Mucosa of stomach (tissue), 1 donor: ENCODE measurements around the gene AFG3L2.
A peak's percentile ranks its signal among the peaks of the same experiment; 100 is the strongest.
"Not testable (repeated sequence)": the region's sequence is repeated elsewhere in the genome, so short reads cannot be mapped to it uniquely, and the experiment has no call there.

Source experiments
- H3K27me3 ChIP-seq: one replicate; pipeline ENCODE4 v1.7.0; 2013; ENCODE audit warnings: mild to moderate bottlenecking, low read length; ENCODE audit not compliant: control insufficient read depth, insufficient read depth
- H3K36me3 ChIP-seq: one replicate; pipeline ENCODE4 v1.7.0; 2013; ENCODE audit warnings: low read length; ENCODE audit not compliant: control insufficient read depth, insufficient read depth
- H3K4me1 ChIP-seq: one replicate; pipeline ENCODE4 v1.7.0; 2013; ENCODE audit warnings: mild to moderate bottlenecking, low read length; ENCODE audit not compliant: control insufficient read depth, insufficient read depth
- H3K4me3 ChIP-seq: one replicate; pipeline ENCODE4 v1.7.0; 2013; ENCODE audit warnings: low read length
- H3K9ac ChIP-seq: one replicate; pipeline ENCODE4 v1.7.0; 2013; ENCODE audit warnings: mild to moderate bottlenecking, low read length, moderate library complexity
- H3K9me3 ChIP-seq: one replicate; pipeline ENCODE4 v1.7.0; 2013; ENCODE audit warnings: mild to moderate bottlenecking, low read length, moderate library complexity; ENCODE audit not compliant: control insufficient read depth
- donor health status: Pancreatic carcinoma.

Gene AFG3L2

DNA sequence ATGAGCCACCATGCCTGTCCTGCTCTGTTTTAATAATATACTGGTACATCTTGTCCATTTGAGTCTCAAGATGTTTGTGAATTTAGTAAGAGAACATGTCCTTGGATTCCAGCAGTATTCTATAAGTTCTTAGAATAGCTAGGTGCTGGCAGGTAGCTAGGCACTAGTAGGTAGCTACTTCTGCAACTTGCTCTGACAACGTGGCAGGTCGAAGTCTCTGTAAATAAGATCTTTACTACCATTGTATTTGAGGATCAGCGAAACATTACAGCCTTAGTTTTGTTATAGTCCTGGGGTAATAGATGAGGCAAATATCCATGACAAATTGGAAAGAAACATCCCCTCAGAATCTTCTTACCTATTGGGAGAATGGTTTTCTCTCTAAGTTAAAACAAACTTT is 16.5 kb upstream of the AFG3L2 start:
- Histone ChIP-seq H3K4me1 (no peaks in the 10 kb centered on the region), H3K9ac (no peak overlapping the region), H3K4me3 (no peak overlapping the region), H3K9me3 (no peaks in the 10 kb centered on the region), H3K36me3 (no peaks in the 10 kb centered on the region), H3K27me3 (peaks cover 3% of the 10 kb centered on the region)

DNA sequence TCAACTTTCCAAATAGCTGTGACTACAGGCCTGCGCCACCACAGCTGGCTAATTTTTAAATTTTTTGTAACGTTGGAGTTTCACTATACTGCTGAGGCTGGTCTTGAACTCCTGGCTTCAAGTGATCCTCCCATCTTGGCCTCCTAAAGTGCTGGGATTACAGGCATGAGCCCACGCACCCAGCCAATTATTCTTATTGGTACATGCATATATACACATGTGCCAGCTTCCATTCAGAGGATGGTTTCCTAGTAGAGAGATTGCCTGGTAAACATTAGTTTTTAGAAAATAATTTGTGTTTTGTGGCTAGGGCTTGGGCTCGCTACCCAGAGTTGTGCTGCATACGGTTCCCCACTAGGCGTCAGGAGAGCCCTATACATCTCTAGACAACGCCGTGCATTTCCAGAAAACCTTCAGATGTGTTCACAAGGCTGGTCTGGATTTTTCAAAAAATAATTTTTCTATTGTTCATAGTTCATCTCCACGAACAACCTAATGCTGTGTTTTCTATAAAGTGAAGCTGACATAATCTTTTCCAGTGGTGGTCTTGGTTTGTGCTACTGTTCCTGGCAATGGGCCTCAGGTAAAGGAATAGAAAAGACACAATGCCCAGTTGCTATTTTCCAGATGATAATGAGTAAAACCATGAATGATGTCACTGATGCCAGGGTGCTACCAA is 14.6 kb upstream of the AFG3L2 start:
- H3K9ac ChIP-seq: no peak overlapping the region

DNA sequence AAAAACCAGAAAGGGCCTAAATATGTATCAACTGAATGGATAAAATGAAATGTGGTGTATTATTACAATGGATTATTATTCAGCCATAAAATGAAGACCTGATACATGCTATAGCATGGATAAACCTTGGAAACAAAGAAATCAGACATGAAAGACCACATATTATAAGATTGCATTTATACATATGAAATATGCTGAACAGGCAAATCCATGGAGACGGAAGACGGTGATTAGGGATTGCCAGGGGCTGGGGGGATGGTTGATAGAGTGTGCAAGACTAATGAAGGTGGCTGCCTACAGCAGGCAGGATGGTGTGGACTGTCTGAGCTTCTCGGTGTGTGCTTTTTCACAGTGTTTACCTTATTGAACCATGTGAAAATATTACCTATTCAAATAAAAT is 11.4 kb upstream of the AFG3L2 start:
- Histone ChIP-seq H3K9ac (no peak overlapping the region), H3K4me1 (no peaks in the 10 kb centered on the region)

More for the DNA sequence above, 14.6 kb upstream of the AFG3L2 start:
- H3K4me3 ChIP-seq: no peak overlapping the region
- no peaks in the 10 kb centered on the region for H3K4me1 ChIP-seq
- H3K27me3 ChIP-seq: no peaks in the 10 kb centered on the region
- H3K9me3 ChIP-seq: no peaks in the 10 kb centered on the region
- no peaks in the 10 kb centered on the region for H3K36me3 ChIP-seq

DNA sequence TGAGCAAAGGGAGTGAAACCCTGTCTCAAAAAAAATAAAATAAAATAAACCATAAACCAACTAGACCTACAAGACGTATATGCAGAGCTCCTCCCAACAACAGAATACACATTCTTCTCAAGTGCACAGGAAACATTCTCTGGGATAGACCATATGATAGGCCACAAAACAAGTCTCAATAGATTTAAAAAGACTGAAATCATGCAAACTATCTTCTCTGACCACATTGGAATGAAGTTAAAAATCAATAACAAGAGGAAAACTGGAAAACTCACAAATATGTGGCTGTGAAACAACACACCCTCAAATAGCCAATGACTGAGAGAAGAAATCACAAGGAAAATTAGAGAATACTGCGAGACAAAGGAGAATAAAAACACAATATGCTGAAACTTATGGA is 7.2 kb upstream of the AFG3L2 start:
- no peak overlapping the region for H3K9ac ChIP-seq
- no peak overlapping the region for H3K4me3 ChIP-seq
- no peaks in the 10 kb centered on the region for H3K36me3 ChIP-seq
- H3K27me3 ChIP-seq: no peaks in the 10 kb centered on the region
- no peaks in the 10 kb centered on the region for H3K9me3 ChIP-seq
- H3K4me1 ChIP-seq: no peaks in the 10 kb centered on the region

More for the DNA sequence above, 11.4 kb upstream of the AFG3L2 start:
- Histone ChIP-seq H3K36me3 (no peaks in the 10 kb centered on the region), H3K9me3 (no peaks in the 10 kb centered on the region), H3K27me3 (no peaks in the 10 kb centered on the region), H3K4me3 (no peak overlapping the region)

DNA sequence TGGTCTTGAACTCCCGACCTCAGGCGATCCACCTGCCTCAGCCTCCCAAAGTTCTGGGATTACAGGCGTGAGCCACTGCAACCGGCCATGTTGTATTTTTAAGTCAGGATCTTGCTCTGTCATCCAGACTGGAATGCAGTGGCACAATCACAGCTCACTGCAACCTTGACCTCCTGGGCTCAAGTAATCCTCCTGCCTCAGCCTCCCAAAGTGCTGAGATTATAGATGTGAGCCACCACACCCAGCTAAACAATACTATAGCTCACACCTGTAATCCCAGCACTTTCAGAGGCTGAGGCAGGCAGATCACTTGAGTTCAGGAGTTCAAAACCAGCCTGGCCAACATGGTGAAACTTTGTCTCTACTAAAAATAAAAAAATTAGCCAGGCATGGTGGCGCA is 6.7 kb upstream of the AFG3L2 start:
- H3K9ac ChIP-seq, H3K36me3 ChIP-seq, H3K27me3 ChIP-seq, H3K9me3 ChIP-seq, H3K4me3 ChIP-seq, H3K4me1 ChIP-seq: not testable (repeated sequence)

DNA sequence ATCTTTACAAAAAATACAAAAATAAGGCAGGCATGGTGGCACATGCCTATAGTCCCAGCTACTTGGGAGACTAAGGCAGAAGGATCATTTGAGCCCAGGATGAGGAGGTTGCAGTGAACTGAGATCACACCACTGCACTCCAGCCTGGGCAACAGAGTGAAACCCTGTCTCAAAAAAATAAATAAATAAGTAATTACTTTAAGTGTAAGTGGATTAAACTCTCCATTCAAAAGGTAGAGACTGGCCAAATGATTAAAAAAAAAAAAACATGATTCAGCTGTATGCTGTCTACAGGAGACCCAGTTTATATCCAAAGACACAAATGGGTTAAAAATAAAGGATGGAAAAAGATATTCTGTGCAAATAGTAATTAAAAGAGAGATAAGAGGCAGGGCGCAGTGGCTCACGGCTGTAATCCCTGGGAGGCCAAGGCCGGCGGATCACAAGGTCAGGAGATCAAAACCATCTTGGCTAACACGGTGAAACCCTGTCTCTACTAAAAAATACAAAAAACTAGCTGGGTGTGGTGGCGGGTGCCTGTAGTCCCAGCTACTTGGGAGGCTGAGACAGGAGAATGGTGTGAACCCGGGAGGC is 5.3 kb upstream of the AFG3L2 start:
- not testable (repeated sequence) for H3K4me1 ChIP-seq, H3K9ac ChIP-seq, H3K36me3 ChIP-seq, H3K27me3 ChIP-seq, H3K4me3 ChIP-seq, H3K9me3 ChIP-seq

DNA sequence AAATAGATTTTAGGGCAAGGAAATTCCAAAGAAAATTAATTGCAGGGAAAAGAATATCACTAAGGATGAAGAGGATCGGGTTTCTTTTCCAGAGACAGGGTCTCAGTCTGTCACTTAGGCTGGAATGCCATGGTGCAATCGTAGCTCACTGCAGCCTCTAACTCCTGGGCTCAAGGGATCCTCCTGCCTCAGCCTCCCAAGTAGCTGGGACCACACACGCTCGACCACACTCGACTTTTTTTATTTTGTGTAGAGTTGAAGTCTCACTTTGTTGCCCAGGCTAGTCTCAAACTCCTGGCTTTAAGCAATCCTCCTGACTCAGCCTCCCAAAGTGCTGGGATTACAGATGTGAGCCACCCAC is 1.2 kb upstream of the AFG3L2 start:
- Histone ChIP-seq H3K4me3 (peak overlapping the region; percentile 87), H3K9ac (peak overlapping the region; percentile 59), H3K4me1 (peaks cover 31% of the 10 kb centered on the region)
- H3K36me3 ChIP-seq, H3K27me3 ChIP-seq, H3K9me3 ChIP-seq: not testable (repeated sequence)

DNA sequence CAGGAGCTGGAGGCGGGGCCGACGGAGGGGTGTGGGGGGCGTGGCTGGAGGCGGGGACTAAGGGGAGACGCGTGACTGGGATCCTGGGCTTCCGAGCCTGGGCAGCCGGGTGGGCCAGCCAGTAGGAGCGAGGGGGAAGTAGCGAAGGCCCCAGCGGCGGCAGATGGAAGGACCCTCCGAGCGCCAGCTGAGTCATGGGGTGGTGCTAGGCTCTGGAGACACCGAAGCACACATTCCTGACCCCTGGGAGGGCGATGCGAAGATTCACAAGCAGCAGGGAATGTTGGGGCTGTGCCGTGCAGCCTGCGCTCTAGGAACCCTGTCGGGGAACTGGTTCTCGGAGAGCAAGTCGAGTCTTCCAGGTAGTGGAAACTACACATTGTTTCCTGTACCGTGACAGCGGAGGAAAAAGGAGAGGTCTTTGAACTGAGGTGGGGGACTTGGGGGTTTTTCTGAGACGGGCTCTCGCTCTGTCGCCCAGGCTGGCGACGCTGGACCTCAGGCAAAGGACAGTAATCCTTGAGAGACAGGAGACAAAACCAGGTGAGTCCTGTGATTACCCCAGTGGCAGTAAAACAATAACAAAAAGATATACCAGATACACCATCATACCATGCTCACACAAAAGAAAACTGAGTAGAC is 650 bp upstream of the AFG3L2 start:
- peaks cover 34% of the 10 kb centered on the region for H3K4me1 ChIP-seq
- no peaks in the 10 kb centered on the region for H3K27me3 ChIP-seq
- H3K4me3 ChIP-seq: peak overlapping the region; percentile 87
- H3K36me3 ChIP-seq: no peaks in the 10 kb centered on the region
- H3K9ac ChIP-seq: peak overlapping the region; percentile 59
- no peaks in the 10 kb centered on the region for H3K9me3 ChIP-seq

DNA sequence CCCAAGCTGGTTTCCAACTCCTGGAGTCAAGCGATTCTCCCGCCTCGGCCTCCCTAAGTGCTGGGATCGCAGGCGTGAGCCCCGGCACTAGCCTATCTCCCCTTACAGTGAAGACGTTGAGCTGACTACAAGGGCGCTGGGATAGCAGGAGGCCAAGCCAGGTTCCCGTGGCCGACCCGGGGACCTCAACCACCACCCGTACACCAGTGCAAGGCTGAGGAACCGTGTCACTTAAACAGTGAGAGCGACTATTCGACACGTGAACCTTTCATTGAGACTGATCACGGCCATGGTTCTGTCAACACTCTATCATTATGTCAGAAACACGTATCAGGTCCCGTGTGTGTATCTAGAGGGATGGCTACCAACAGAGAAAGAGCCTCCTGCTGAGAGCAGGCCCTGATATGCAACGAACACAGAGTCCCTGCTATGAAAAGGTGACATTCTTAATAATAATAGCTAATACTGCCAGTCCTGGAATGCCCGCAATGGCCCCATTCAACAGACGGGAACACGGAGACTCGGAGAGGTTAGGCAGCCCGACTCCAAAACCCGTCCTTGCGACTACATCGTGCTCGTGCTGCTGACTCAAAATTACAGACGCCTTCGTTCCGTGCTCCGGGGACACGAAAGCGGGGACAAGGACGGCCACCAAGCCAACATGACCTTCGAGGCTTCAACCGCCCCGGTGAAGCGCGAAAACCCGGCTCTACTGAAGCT is 833 bp downstream of the AFG3L2 start:
- Histone ChIP-seq H3K36me3 (no peaks in the 10 kb centered on the region), H3K9me3 (no peaks in the 10 kb centered on the region), H3K27me3 (no peaks in the 10 kb centered on the region), H3K9ac (peak overlapping the region; percentile 94), H3K4me1 (peaks cover 47% of the 10 kb centered on the region), H3K4me3 (peak overlapping the region; percentile 92)

DNA sequence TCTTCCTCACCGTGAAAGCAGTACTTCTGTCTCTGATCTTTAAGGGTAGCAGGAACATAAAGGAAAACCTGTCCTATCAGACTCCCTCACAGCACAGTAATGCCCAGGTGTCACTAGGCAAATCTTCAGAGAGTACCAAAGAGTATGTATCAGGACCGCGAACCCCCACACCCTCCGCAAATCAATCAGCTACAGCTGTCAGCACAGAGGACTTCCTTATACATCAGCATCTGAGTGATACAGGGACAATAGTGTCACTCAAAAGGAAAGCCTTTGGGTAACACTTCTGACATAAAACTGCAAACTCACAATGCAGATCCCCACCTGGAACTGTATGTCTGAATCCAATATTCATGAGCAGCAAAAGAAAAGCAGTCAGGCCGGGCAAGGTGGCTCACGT is 2.6 kb downstream of the AFG3L2 start:
- Histone ChIP-seq H3K9ac (peak overlapping the region; percentile 39), H3K27me3 (no peaks in the 10 kb centered on the region), H3K9me3 (no peaks in the 10 kb centered on the region), H3K36me3 (no peaks in the 10 kb centered on the region), H3K4me3 (no peak overlapping the region), H3K4me1 (peaks cover 50% of the 10 kb centered on the region)

DNA sequence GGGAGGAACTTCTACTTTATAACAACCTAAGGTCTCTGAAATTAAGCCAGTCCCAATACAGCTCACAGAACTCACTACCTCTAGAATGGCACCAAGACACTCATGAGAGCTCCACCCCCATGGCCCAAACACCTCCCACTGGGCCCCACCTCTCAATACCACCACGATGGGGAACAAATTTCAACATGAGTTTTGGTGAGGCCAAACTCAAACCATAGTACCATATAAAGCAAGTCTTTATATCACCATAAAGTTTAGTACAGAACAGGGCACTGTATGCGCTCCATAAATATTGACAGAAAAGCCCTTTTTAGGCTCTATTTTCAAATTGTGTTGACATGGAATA is 3.3 kb downstream of the AFG3L2 start:
- Histone ChIP-seq H3K9me3 (no peaks in the 10 kb centered on the region), H3K4me1 (peaks cover 50% of the 10 kb centered on the region), H3K27me3 (no peaks in the 10 kb centered on the region), H3K36me3 (no peaks in the 10 kb centered on the region), H3K4me3 (no peak overlapping the region), H3K9ac (no peak overlapping the region)

DNA sequence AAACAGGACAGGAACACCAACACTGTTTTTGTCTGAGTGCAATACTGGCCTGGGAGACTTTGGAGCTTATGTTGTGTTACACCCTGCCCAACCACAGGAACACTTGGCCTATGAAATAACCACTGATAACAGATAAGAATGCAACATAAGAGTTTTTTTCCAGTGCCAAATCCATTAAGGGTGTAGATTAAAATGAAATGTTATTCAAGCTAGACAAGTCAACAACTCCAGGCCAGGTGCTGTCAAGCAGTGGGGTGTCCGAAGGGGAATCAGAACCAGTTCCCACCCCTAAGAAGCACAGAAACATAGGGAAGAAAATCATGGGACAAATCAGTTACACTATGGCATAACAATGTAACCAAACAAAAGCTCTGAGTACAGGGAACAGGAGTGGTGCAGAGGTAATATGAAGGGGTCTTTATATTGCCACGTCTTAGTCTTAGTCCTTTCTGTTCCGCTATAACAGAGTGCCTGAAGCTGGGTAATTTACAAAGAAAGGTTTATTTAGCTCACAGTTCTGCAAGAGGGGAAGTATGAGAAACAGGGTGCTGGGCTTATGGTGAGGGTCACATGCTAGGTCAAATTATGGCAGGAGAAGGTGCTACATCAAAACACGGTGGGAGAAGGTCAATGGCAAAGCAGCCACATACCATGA is 3.8 kb downstream of the AFG3L2 start:
- Histone ChIP-seq H3K4me1 (peaks cover 50% of the 10 kb centered on the region), H3K36me3 (no peaks in the 10 kb centered on the region), H3K9me3 (no peaks in the 10 kb centered on the region), H3K9ac (peak overlapping the region; percentile 10), H3K27me3 (no peaks in the 10 kb centered on the region), H3K4me3 (no peak overlapping the region)
